Transverse colon (tissue), 4 donors: ENCODE data around the gene CAV2. TPM values are rescaled to one million over a fixed set of nuclear protein-coding genes. Genes with fewer than 3 reads are reported as not detected.

Experiments used
- DNase-seq: peaks from one replicate; pipeline ENCODE4 v3.0.0-alpha.2; 2019
- H3K27ac ChIP-seq, 4 donors: fragments of 200-600 bp; sonication (generic); 2 replicates each; pipeline ENCODE4 v1.5.1; 2016 to 2018; ENCODE audit warnings: inconsistent platforms in 4 of 4
- H3K27me3 ChIP-seq: fragments of 200-600 bp; sonication (generic); 2 replicates; pipeline ENCODE4 v1.5.1; 2017; ENCODE audit warnings: inconsistent platforms
- H3K36me3 ChIP-seq, 4 donors: fragments of 200-600 bp; sonication (generic); 2 replicates each; pipeline ENCODE4 v1.5.1; 2017 to 2019; ENCODE audit warnings: inconsistent platforms in 4 of 4
- H3K4me1 ChIP-seq, 4 donors: fragments of 200-600 bp; sonication (generic); 2 replicates each; pipeline ENCODE4 v1.5.1; 2017 to 2020; ENCODE audit warnings: inconsistent platforms in 4 of 4
- H3K4me3 ChIP-seq, 4 donors: fragments of 200-600 bp; sonication (generic); 1 replicate in 1 of 4; 2 replicates in 3 of 4; pipeline versions ENCODE4 v1.5.1 to v1.6.1; 2017 to 2019; ENCODE audit warnings: inconsistent platforms in 4 of 4
- H3K9me3 ChIP-seq, 2 donors: fragments of 200-600 bp; sonication (generic); 2 replicates each; pipeline ENCODE4 v1.5.1; 2017 to 2019; ENCODE audit warnings: inconsistent platforms in 2 of 2
- EP300 ChIP-seq: sonication (generic); formaldehyde crosslinking; IDR thresholded peaks from one replicate; pipeline ENCODE4 v1.6.1; 2017; ENCODE audit warnings: antibody characterized with exemption, low read depth
- POLR2A ChIP-seq: fragments of 450-650 bp; IDR thresholded peaks from one replicate; pipeline ENCODE4 v1.6.1; 2016; ENCODE audit warnings: antibody characterized with exemption, mild to moderate bottlenecking, moderate library complexity
- POLR2AphosphoS5 ChIP-seq, 3 donors: sonication (generic); formaldehyde crosslinking; IDR thresholded peaks; one replicate each; pipeline ENCODE4 v1.6.1; 2016; ENCODE audit warnings: antibody characterized with exemption in 3 of 3
- WGBS, 2 donors: methylation state at CpG; one replicate each; pipeline ENCODE4 v1.1.5; 2018; ENCODE audit warnings: low coverage in 1 of 2; 5-methylcytosine and 5-hydroxymethylcytosine counted together
- in situ Hi-C, 4 donors: fragments of 200-750 bp; cut with MboI; loops; one replicate each; pipeline versions ENCODE4 v1.15.0 to v1.15.1; 2017; ENCODE audit warnings: low sequenced_read_pairs in 3 of 4, low pct_ligation_motif_present in 1 of 4, low pct_unique_long_range_greater_than_20kb in 1 of 4
- intact Hi-C: fragments of 100-400 bp; cut with DNase I; formaldehyde crosslinking; loops from one replicate; pipeline ENCODE4 v1.15.1; 2023; ENCODE audit warnings: low total_unique reads
- total RNA-seq, 4 donors: library from RNA; depleted of rRNA; stranded (reverse); fragments of >200 nt; gene quantifications; one replicate each; pipeline ENCODE4 v1.1.0, GENCODE V29; 2016
- TF ChIP-seq, protein P1 (sequence below), 5 experiments: fragments of 200-600 bp in 3 of 5; fragments of 450-650 bp in 2 of 5; sonication (generic) in 3 of 5; IDR thresholded peaks; 1 replicate in 2 of 5; 2 replicates in 3 of 5; pipeline ENCODE4 v1.5.1; 2016 to 2017; ENCODE audit warnings: antibody characterized with exemption in 5 of 5, inconsistent platforms in 3 of 5, mild to moderate bottlenecking in 2 of 5, moderate library complexity in 1 of 5

CAV2 gene
- total RNA-seq, 4 donors from 2014 or later: 4.1 to 28.3 (median 13.9) TPM

DNA sequence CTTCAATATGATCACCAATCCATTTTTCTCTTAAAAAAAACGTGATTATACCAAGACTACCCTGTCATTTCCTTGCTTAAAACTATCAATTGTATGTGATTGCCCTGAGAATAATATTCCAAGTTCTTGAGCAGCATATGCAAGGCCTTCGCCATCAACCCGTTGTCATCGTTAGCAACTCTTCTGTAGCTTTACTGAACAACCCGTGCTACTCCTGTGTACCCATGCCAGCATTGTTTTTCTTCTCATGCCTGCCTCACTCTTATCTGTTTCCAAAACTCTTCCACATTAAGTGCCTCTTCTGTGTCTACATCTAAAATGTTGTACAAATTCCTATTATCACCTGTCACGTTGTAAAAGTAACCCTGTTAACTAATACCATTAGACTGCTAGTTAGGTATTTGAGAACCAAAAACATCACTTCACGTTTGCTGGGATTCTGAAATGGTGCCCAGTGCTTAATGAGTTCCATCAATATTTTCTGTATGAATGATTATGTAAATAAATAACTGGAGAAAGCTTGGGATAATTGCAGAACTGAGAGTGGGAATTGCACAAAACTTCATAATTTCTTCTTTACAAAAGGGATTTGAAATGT, 10.5 kb downstream of the CAV2 start:
- in situ Hi-C loops: no loop called here

DNA sequence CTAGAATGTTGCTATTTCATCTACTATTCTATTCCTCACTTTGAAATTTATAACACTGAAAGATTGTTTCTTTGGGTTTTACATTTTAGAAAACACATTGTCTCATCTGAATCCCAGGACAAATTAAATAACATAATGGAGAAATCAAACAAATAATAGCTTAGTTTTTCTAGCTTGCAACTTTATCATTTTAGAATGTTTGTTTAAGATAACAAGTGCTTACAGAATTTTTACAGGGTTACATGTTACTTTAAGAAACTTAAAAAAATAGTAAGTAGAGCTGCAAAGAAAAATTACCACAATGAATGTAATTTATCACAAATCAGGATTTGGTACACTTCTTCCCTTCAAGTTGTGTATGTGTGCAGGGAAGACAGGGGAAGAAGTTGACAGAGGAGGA, 11.3 kb downstream of the CAV2 start:
- in situ Hi-C loops: no loop called here

More for the DNA sequence above, 10.5 kb downstream of the CAV2 start:
- H3K27ac ChIP-seq: no peak overlapping the region
- TF ChIP-seq, protein P1, sequence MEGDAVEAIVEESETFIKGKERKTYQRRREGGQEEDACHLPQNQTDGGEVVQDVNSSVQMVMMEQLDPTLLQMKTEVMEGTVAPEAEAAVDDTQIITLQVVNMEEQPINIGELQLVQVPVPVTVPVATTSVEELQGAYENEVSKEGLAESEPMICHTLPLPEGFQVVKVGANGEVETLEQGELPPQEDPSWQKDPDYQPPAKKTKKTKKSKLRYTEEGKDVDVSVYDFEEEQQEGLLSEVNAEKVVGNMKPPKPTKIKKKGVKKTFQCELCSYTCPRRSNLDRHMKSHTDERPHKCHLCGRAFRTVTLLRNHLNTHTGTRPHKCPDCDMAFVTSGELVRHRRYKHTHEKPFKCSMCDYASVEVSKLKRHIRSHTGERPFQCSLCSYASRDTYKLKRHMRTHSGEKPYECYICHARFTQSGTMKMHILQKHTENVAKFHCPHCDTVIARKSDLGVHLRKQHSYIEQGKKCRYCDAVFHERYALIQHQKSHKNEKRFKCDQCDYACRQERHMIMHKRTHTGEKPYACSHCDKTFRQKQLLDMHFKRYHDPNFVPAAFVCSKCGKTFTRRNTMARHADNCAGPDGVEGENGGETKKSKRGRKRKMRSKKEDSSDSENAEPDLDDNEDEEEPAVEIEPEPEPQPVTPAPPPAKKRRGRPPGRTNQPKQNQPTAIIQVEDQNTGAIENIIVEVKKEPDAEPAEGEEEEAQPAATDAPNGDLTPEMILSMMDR (IDR thresholded peaks at IDR 0.05): no peak
- TF ChIP-seq POLR2A (no peak), POLR2AphosphoS5 (IDR thresholded peaks at IDR 0.05) (no peak), EP300 (no peak)
- DNase-seq: no peak
- H3K4me1 ChIP-seq: peaks cover 0 to 15% (median 6%) of the 10 kb centered on the region in 4 donors
- no peak overlapping the region for H3K4me3 ChIP-seq
- no peaks in the 10 kb centered on the region for H3K9me3 ChIP-seq
- 83 to 85% methylated on average over 7 of the region's 7 CpGs for WGBS, 2 donors
- no peaks in the 10 kb centered on the region for H3K36me3 ChIP-seq
- peaks cover 4% of the 10 kb centered on the region for H3K27me3 ChIP-seq
- intact Hi-C loops: no loop called here

DNA sequence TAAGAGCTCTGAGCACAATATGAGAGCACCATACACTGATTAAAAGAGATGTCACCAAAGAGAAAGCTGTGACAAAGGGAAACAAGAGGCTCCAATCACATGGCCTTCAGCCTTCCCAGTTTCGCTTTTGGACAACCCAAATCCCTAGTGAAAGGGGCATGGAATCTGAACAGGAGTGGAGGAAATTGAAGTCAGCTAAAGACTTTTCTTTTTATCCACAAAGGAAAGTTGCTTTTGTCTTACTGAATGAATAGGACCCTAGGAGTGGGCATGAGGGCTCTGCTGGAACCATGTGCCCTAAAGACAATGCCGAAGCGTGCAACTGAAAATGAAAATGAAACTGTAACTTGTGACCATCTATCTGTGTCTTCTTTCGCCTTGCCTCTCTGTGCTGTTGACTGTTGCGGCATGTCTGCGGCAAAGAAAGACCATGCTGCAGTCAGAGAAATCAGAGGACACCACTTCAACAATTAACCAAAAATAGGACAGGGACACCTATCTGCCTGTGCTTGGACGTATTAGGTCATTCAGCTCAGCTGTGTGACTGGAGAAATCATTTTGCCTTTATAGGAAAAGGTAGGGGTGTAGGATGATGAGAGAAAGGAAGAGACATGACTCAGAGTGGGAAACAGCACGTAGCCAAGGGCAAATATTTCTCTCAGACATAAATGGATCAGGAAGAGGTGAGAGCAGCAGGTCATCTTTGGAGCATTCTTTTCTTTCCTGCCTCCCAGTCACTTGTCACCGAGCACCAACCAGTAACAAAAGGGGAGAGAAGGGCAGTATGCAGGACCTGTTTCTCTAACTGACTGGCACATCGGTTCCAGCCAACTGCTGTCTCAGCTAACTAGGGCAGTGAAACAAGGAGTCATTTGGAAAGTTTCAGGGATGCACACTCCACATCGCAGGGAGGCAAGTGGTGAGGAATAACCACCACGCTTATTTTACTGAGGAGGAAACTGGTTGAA, 12.3 kb downstream of the CAV2 start:
- Histone ChIP-seq H3K9me3 (no peaks in the 10 kb centered on the region), H3K36me3 (no peaks in the 10 kb centered on the region), H3K27me3 (peaks cover 4% of the 10 kb centered on the region), H3K4me3 (peak overlapping the region; percentile 1 to 38 (median 24)), H3K27ac (peak overlapping the region; percentile 62 to 82 (median 70)), H3K4me1 (peaks cover 0 to 15% (median 6%) of the 10 kb centered on the region in 4 donors)
- no peak for DNase-seq
- intact Hi-C loops: no loop called here
- in situ Hi-C loops: no loop called here
- TF ChIP-seq EP300: no peak
- TF ChIP-seq POLR2AphosphoS5 (IDR thresholded peaks at IDR 0.05): peak in 2 of 3 donors; percentile 18 to 36
- 44 to 66% methylated on average over 10 to 12 of the region's 12 CpGs for WGBS, 2 donors

More for the DNA sequence above, 11.3 kb downstream of the CAV2 start:
- H3K36me3 ChIP-seq: no peaks in the 10 kb centered on the region
- TF ChIP-seq, protein P1 (IDR thresholded peaks at IDR 0.05): no peak
- no peak for TF ChIP-seq POLR2AphosphoS5 (IDR thresholded peaks at IDR 0.05)
- no peaks in the 10 kb centered on the region for H3K9me3 ChIP-seq
- peaks cover 0 to 15% (median 6%) of the 10 kb centered on the region in 4 donors for H3K4me1 ChIP-seq
- H3K27me3 ChIP-seq: peaks cover 4% of the 10 kb centered on the region
- H3K4me3 ChIP-seq: no peak overlapping the region
- peak overlapping the region; percentile 62 to 82 (median 70) for H3K27ac ChIP-seq
- no peak for DNase-seq
- intact Hi-C loops: no loop called here

DNA sequence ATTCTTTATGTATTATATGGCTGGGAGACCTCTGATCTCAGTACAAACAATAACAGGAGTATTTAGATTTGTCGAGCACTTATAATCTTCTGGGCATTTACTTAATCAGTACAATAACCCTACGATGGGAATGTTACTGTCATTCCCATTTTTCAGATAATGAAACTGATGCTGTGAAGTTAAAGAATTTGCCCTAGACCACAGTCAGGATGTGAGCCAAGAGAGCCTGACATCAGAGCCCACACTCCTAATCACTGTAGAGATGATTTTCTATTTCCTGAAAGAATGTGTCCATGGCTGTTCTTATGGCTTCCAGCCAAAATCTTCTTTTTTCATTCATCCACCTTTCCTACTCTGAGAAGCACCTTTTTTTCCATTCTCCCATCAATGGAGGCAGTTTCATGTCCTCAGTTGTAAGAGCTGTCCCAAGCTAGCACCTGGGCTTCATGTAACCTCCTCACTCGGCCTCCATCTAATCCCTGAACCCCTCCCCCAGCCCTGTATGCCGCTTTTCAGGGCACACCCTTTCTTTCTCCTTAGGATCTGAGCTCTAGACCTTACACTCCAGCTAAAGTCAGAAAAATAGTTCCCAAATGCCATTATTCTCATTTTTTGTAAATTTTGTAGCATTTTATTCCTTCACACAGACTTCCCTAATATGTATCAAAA, 13.1 kb downstream of the CAV2 start:
- no peaks in the 10 kb centered on the region for H3K9me3 ChIP-seq
- WGBS, 2 donors: 58 to 72% methylated on average over 4 of the region's 4 CpGs
- peak overlapping the region in 2 of 4 donors; percentile 26 to 38 for H3K4me3 ChIP-seq
- DNase-seq: no peak
- intact Hi-C loops (no loop called here), in situ Hi-C loops (no loop called here)
- peaks cover 0 to 15% (median 6%) of the 10 kb centered on the region in 4 donors for H3K4me1 ChIP-seq
- H3K36me3 ChIP-seq: no peaks in the 10 kb centered on the region
- peaks cover 4% of the 10 kb centered on the region for H3K27me3 ChIP-seq
- H3K27ac ChIP-seq: peak overlapping the region; percentile 62 to 82 (median 70)
- no peak for TF ChIP-seq EP300
- no peak for TF ChIP-seq POLR2AphosphoS5 (IDR thresholded peaks at IDR 0.05)
- TF ChIP-seq, protein P1 (IDR thresholded peaks at IDR 0.05): no peak
- no peak for TF ChIP-seq POLR2A
